HepG2 (cell line): ENCODE results near the gene CDHR1. TPM values are rescaled to one million over a fixed set of nuclear protein-coding genes. Genes with fewer than 3 reads are reported as not detected.

Source experiments
- ATAC-seq: fragments of 200-7000 bp; cut with Tn5 transposase; 3 replicates; pipeline ENCODE4 v1.9.1; 2020; ENCODE audit warnings: mild to moderate bottlenecking, moderate library complexity
- BruUV-seq: library from RNA; stranded (reverse); fragments of 400-500 nt; replicated peaks from 2 replicates; lab custom pipeline; 2021; lab: Mats Ljungman, UMichigan
- CTCF ChIA-PET: fragments of 300-600 bp; formaldehyde crosslinking; extraction: SDS; loops from one replicate; lab custom pipeline; 2021; ENCODE audit warnings: low total read pairs, inconsistent platforms, low intra/inter-chr PET ratio; lab: Yijun Ruan, JAX
- POLR2A ChIA-PET: fragments of 350-600 bp; sonication (Branson Sonifier 250); formaldehyde crosslinking; loops from one replicate; lab custom pipeline; 2020; ENCODE audit warnings: antibody characterized with exemption, inconsistent platforms; lab: Yijun Ruan, JAX
- DNase-seq: peaks from one replicate; pipeline ENCODE4 v3.0.0-alpha.2; 2015; ENCODE audit warnings: low spot score
- FAIRE-seq: peaks from 3 replicates; lab custom pipeline; 2011; peaks lifted over from hg19 to GRCh38; lab: Jason Lieb, UNC
- H2AFZ ChIP-seq: one replicate; pipeline ENCODE4 v1.6.1; 2011; ENCODE audit warnings: low read length, inconsistent platforms
- H3K27ac ChIP-seq: fragments of 300-600 bp; 3 replicates; pipeline ENCODE4 v1.8.0; 2011; ENCODE audit warnings: mixed run types, mild to moderate bottlenecking, mixed read lengths, low read length, inconsistent platforms; ENCODE audit not compliant: insufficient read depth; ENCODE audit errors: extremely low read length
- H3K27me3 ChIP-seq, 2 experiments: fragments of 200-600 bp in 1 of 2; 2 replicates in 1 of 2; 3 replicates in 1 of 2; pipeline versions ENCODE4 v1.6.0 to v1.8.0; 2011; ENCODE audit warnings: low read length in 2 of 2, mild to moderate bottlenecking in 2 of 2, moderate library complexity in 2 of 2, inconsistent platforms in 1 of 2; ENCODE audit not compliant: insufficient read depth in 2 of 2, control insufficient read depth in 1 of 2
- H3K36me3 ChIP-seq, 2 experiments: fragments of 200-600 bp in 1 of 2; replicated peaks in 1 of 2; 2 replicates in 1 of 2; 3 replicates in 1 of 2; pipeline versions ENCODE4 v1.5.1 to v1.8.0; 2011; ENCODE audit warnings: low read length in 2 of 2, inconsistent platforms in 1 of 2; ENCODE audit not compliant: insufficient read depth in 2 of 2, control insufficient read depth in 1 of 2
- H3K4me1 ChIP-seq: 2 replicates; pipeline ENCODE4 v1.5.1; 2012; ENCODE audit warnings: low read length, inconsistent platforms; ENCODE audit not compliant: insufficient read depth
- H3K4me2 ChIP-seq: 2 replicates; pipeline ENCODE4 v1.6.0; 2011; ENCODE audit warnings: low read depth, low read length, inconsistent platforms
- H3K4me3 ChIP-seq, 3 experiments: fragments of 200-600 bp in 1 of 3; sonication (generic), shearing (Covaris generic) in 1 of 3; replicated peaks in 1 of 3; 2 replicates each; pipeline ENCODE4 v1.5.1; 2011 to 2016; ENCODE audit warnings: low read length in 3 of 3, inconsistent platforms in 2 of 3, low read depth in 2 of 3, mild to moderate bottlenecking in 2 of 3, control low read depth in 1 of 3, mixed read lengths in 1 of 3; ENCODE audit not compliant: insufficient read depth in 1 of 3
- H3K79me2 ChIP-seq: one replicate; pipeline ENCODE4 v1.6.1; 2011; ENCODE audit warnings: low read length, inconsistent platforms; ENCODE audit not compliant: insufficient read depth
- H3K9ac ChIP-seq: 2 replicates; pipeline ENCODE4 v1.6.0; 2011; ENCODE audit warnings: mild to moderate bottlenecking, low read depth, low read length, inconsistent platforms; ENCODE audit not compliant: insufficient read depth
- H3K9me3 ChIP-seq: 2 replicates; pipeline ENCODE4 v1.5.1; 2012; ENCODE audit warnings: mild to moderate bottlenecking, low read length
- H4K20me1 ChIP-seq: 2 replicates; pipeline ENCODE4 v1.6.0; 2011; ENCODE audit warnings: inconsistent platforms, mild to moderate bottlenecking, low read length, moderate library complexity; ENCODE audit not compliant: insufficient read depth
- FOXK2 ChIP-seq: fragments of 450-650 bp; IDR thresholded peaks from 2 replicates; pipeline ENCODE4 v1.6.1; 2016
- HOXA7 ChIP-seq: sonication (generic); formaldehyde crosslinking; IDR thresholded peaks from 2 replicates; pipeline ENCODE4 v1.8.1; 2022; ENCODE audit warnings: mild to moderate bottlenecking, missing genetic modification reagents, moderate library complexity
- NBN ChIP-seq: fragments of 450-650 bp; conservative IDR thresholded peaks from 2 replicates; pipeline ENCODE4 v1.6.1; 2017
- RXRB ChIP-seq: IDR thresholded peaks from 2 replicates; pipeline ENCODE4 v1.6.1; 2016; ENCODE audit warnings: borderline replicate concordance, missing genetic modification reagents, missing compliant biosample characterization
- SOX5 ChIP-seq: IDR thresholded peaks from 2 replicates; pipeline ENCODE4 v1.6.1; 2016; ENCODE audit warnings: borderline replicate concordance
- TBP ChIP-seq: sonication (generic); formaldehyde crosslinking; IDR thresholded peaks from 2 replicates; pipeline ENCODE4 v1.5.0; 2020; ENCODE audit warnings: missing genetic modification reagents
- TCF7 ChIP-seq: sonication (generic); IDR thresholded peaks from 2 replicates; pipeline ENCODE4 v1.6.1; 2016; ENCODE audit warnings: antibody characterized with exemption, low read depth
- ZNF24 ChIP-seq: fragments of 450-650 bp; IDR thresholded peaks from 2 replicates; pipeline ENCODE4 v1.6.1; 2017; ENCODE audit warnings: antibody characterized with exemption, mild to moderate bottlenecking
- ZNF547 ChIP-seq: sonication (generic); formaldehyde crosslinking; IDR thresholded peaks from 2 replicates; pipeline ENCODE4 v1.5.1; 2020; ENCODE audit warnings: mild to moderate bottlenecking, missing genetic modification reagents
- ZNF672 ChIP-seq: sonication (generic); formaldehyde crosslinking; IDR thresholded peaks from 2 replicates; pipeline ENCODE4 v1.8.1; 2022; ENCODE audit warnings: missing genetic modification reagents
- WGBS: methylation state at CpG from one replicate; pipeline ENCODE4 v1.1.6; 2017; ENCODE audit warnings: low lambda C conversion rate; 5-methylcytosine and 5-hydroxymethylcytosine counted together
- in situ Hi-C: cut with HindIII; loops from 2 replicates; pipeline ENCODE4 v1.10.0; 2017; ENCODE audit warnings: low pct_unique_long_range_greater_than_20kb; ENCODE audit not compliant: extremely low pct_ligation_motif_present
- intact Hi-C: fragments of 100-400 bp; cut with micrococcal nuclease; formaldehyde crosslinking; loops from one replicate; pipeline ENCODE4 v1.10.0; 2022; ENCODE audit not compliant: unreplicated experiment
- polyA plus RNA-seq, 8 experiments: library from polyadenylated mRNA; depleted of rRNA in 3 of 8; stranded (reverse) in 7 of 8; unstranded in 1 of 8; fragments of >200 nt; fragmentation: Illumina TruSeq in 4 of 8; extraction: Trizol in 4 of 8; gene quantifications; 2 replicates each; pipeline versions ENCODE4 v1.2.1 to v1.2.3, GENCODE V29; 2011 to 2016; ENCODE audit warnings: low read depth in 4 of 8, missing spikeins in 1 of 8, mixed read lengths in 1 of 8; ENCODE audit not compliant: insufficient read depth in 1 of 8
- total RNA-seq, 5 experiments: library from RNA; depleted of rRNA; stranded (reverse); fragments of >200 nt; fragmentation: Illumina TruSeq; extraction: Trizol; gene quantifications; 2 replicates each; pipeline ENCODE4 v1.2.3, GENCODE V29; 2016; ENCODE audit warnings: low read depth in 1 of 5
- TF ChIP-seq, protein P1 (sequence below): sonication (generic); formaldehyde crosslinking; IDR thresholded peaks from 2 replicates; pipeline ENCODE4 v1.4.0; 2020; ENCODE audit warnings: mild to moderate bottlenecking, missing genetic modification reagents
- TF ChIP-seq, protein P2 (sequence below): sonication (generic); formaldehyde crosslinking; IDR thresholded peaks from 2 replicates; pipeline ENCODE4 v1.5.0; 2020; ENCODE audit warnings: mild to moderate bottlenecking, missing genetic modification reagents

CDHR1 gene
- total and polyA plus RNA-seq, 2 of the 13 experiments (the other 11 are each of a cell fraction or from before 2014, with no cell fraction given), result 0.04 to 0.09 TPM

DNA sequence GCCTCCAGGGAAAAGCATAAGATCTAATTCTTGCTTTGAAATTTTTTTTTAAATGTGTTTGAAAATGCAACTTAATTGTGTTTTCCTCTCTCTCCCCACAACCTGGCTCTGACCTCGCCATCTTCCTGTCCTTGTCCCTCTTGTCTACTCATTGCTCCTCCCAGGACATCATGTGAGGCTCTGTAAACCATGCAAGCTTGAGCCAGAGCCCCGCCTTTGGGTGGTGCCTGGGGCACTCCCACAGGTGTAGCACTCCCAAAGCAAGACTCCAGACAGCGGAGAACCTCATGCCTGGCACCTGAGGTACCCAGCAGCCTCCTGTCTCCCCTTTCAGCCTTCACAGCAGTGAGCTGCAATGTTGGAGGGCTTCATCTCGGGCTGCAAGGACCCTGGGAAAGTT lies 9.8 kb upstream of the CDHR1 start:
- no peak overlapping the region for H3K27ac ChIP-seq
- no peak overlapping the region for H3K4me2 ChIP-seq
- H3K4me1 ChIP-seq, result no peaks in the 10 kb centered on the region
- in situ Hi-C loops (no loop called here), intact Hi-C loops (no loop called here)
- DNase-seq (no peak), FAIRE-seq (no peak), ATAC-seq (no peak; the same call in 2 of the 3 replicates)
- 0% methylated on average over 4 of the region's 4 CpGs for WGBS
- no peaks in the 10 kb centered on the region for H3K36me3 ChIP-seq
- no TSS peak for BruUV-seq
- H3K9ac ChIP-seq, result no peak overlapping the region
- H2AFZ ChIP-seq, result no peak overlapping the region
- CTCF ChIA-PET, result no interaction called here
- no peak overlapping the region for H3K4me3 ChIP-seq
- peaks cover 4 to 8% of the 10 kb centered on the region in 2 experiments; a peak in 3 of 5 replicates for H3K27me3 ChIP-seq
- no peaks in the 10 kb centered on the region for H3K79me2 ChIP-seq
- POLR2A ChIA-PET, result no interaction called here
- H3K9me3 ChIP-seq, result no peaks in the 10 kb centered on the region
- TF ChIP-seq, protein P1, sequence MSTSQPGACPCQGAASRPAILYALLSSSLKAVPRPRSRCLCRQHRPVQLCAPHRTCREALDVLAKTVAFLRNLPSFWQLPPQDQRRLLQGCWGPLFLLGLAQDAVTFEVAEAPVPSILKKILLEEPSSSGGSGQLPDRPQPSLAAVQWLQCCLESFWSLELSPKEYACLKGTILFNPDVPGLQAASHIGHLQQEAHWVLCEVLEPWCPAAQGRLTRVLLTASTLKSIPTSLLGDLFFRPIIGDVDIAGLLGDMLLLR (CRISPR knock-in tag), result no peak
- TF ChIP-seq ZNF672 (CRISPR knock-in tag) (no peak), SOX5 (no peak), RXRB (no peak), TBP (CRISPR knock-in tag) (no peak), ZNF24 (no peak), HOXA7 (no peak), ZNF547 (CRISPR knock-in tag) (no peak), FOXK2 (no peak), TCF7 (no peak), NBN (no peak)
- TF ChIP-seq, protein P2, sequence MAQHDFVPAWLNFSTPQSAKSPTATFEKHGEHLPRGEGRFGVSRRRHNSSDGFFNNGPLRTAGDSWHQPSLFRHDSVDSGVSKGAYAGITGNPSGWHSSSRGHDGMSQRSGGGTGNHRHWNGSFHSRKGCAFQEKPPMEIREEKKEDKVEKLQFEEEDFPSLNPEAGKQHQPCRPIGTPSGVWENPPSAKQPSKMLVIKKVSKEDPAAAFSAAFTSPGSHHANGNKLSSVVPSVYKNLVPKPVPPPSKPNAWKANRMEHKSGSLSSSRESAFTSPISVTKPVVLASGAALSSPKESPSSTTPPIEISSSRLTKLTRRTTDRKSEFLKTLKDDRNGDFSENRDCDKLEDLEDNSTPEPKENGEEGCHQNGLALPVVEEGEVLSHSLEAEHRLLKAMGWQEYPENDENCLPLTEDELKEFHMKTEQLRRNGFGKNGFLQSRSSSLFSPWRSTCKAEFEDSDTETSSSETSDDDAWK, result no peak
- H4K20me1 ChIP-seq, result no peaks in the 10 kb centered on the region
